ENCODE data around the gene SGMS1.

Gene SGMS1

GRCh38 chr10:50294582-50294981, 329.2 kb downstream of the SGMS1 start:
- TF ChIP-seq CTCF (IDR thresholded peaks at IDR 0.05; ENCODE audit: borderline replicate concordance, control extremely low read depth, extremely low read depth, insufficient read depth, missing control alignments): no peak
- in situ Hi-C loops (cut with MboI; ENCODE audit: low sequenced_read_pairs, unreplicated experiment): no loop called here
- no peak for DNase-seq (ENCODE audit: low spot score)

- no peak for TF ChIP-seq CTCF (IDR thresholded peaks at IDR 0.05; ENCODE audit: borderline replicate concordance, control extremely low read depth, extremely low read depth, insufficient read depth, missing control alignments)
- no peak for DNase-seq (ENCODE audit: low spot score)
- in situ Hi-C loops (cut with MboI; ENCODE audit: low sequenced_read_pairs, unreplicated experiment): no loop called here
Observed at GRCh38 chr10:50293513-50294313, 330.0 kb downstream of the SGMS1 start.

GRCh38 chr10:50291261-50291850, 332.4 kb downstream of the SGMS1 start:
- DNase-seq (ENCODE audit: low spot score): peak; percentile 10
- in situ Hi-C loops (cut with MboI; ENCODE audit: low sequenced_read_pairs, unreplicated experiment): no loop called here
- peak; percentile 27 for TF ChIP-seq CTCF (IDR thresholded peaks at IDR 0.05; ENCODE audit: borderline replicate concordance, control extremely low read depth, extremely low read depth, insufficient read depth, missing control alignments)

- no peak for TF ChIP-seq CTCF (IDR thresholded peaks at IDR 0.05; ENCODE audit: borderline replicate concordance, control extremely low read depth, extremely low read depth, insufficient read depth, missing control alignments)
- in situ Hi-C loops (cut with MboI; ENCODE audit: low sequenced_read_pairs, unreplicated experiment): no loop called here
- DNase-seq (ENCODE audit: low spot score): no peak
Observed at GRCh38 chr10:50289196-50289595, 334.6 kb downstream of the SGMS1 start.

- in situ Hi-C loops (cut with MboI; ENCODE audit: low sequenced_read_pairs, unreplicated experiment): no loop called here
- TF ChIP-seq CTCF (IDR thresholded peaks at IDR 0.05; ENCODE audit: borderline replicate concordance, control extremely low read depth, extremely low read depth, insufficient read depth, missing control alignments): no peak
- no peak for DNase-seq (ENCODE audit: low spot score)
Observed at GRCh38 chr10:50286996-50287803, 336.6 kb downstream of the SGMS1 start.

- DNase-seq (ENCODE audit: low spot score): no peak
- in situ Hi-C loops (cut with MboI; ENCODE audit: low sequenced_read_pairs, unreplicated experiment): no loop called here
- no peak for TF ChIP-seq CTCF (IDR thresholded peaks at IDR 0.05; ENCODE audit: borderline replicate concordance, control extremely low read depth, extremely low read depth, insufficient read depth, missing control alignments)
Observed at GRCh38 chr10:50286517-50286916, 337.2 kb downstream of the SGMS1 start.

Data from GM13976 (cell line).